GM21390 (cell line): ENCODE data around the gene GFPT1.
A peak's percentile ranks its signal among the peaks of the same experiment; 100 is the strongest.
"Not testable (repeated sequence)": the region's sequence is repeated elsewhere in the genome, so short reads cannot be mapped to it uniquely, and the experiment has no call there.

Source experiments
- ATAC-seq: cut with Tn5 transposase; IDR thresholded peaks from one replicate; pipeline ENCODE4 v1.9.1; 2021; ENCODE audit not compliant: unreplicated experiment

The GFPT1 gene

DNA sequence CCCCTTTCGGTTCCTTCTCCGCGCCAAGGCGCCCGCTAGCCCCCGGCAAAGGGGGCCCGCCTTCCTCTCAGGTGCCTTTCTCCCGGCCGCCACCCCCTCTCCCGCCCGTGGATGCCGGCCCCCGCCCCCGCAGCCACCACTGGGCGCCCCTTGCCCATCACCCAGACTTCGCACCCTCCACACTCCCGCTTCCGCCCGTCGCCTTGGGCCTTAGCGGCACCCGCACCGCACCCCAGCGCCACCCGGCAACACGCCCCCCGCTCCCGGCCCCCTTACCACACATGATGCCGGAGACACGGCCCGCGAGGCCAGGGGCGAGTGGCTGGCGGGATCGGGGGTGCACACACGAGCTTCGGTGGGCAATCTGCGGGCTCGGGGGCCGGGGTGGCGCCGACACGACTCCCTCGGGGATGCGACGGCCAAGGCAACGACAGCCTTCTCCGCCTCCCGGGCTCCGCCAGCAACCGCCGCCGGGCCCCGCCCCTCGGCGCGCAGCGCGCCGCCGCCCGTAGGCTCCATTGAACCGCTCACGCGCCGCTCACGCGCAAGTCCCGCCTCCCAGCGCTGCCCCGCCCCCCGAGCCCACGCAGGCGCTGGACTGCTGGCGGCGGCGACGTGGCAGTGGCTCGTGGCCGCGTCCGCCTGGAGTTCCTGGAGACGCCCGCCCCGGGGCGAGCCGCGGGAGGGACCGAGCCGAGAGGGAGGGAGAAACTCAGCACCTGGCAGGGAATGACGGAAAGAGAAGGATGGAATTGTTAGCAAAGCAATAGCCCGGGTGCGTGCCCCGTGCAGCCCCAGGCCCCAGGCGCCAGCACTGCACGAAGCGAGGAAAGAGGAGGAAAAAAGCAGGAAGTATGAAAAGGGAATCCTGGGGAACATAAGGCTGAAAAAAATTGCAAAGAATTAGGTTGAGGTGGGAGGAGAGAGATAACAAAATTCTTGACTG lies at the start of gene GFPT1:
GFPT1 (minus strand) TSS at position 439 of the 946 bp plus-strand sequence; CDS start at position 283, 156 bp downstream.
- ATAC-seq = peak; percentile 82

DNA sequence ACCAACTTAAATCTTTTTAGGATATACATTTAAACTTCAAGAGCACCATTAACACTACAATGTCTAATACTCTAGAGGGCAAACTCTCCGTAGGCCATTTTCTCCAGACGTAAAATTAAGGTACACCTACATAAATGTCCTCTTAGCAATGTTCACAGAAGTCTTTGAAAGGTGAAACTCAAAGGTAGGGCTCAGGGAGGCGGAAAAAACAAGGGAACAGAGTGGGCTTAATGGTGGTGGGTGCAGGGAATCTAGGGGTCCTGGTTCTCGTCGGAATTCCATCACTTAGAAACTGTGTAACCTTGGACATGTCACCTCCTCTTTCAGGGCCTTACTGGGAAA lies 49.5 kb upstream of the GFPT1 start:
- ATAC-seq = no peak

DNA sequence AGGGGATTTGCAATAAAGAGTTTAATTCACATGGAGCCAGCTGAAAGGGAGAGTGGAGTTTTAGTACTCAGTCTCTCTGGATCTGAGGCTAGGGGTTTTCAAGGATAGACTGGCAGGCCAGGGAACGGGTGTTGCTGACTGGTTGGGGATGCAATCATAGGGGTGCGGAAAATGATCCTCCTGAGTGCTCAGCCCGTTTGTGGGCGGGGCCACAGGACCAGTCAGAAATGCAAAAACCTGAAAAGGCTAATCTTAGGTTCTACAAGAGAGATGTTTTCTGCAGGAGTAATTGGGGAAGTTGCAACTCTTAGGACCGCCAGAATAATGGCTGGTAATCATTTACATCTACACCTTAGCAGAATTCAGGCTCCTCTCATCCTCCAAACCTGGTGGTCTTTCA lies 47.7 kb upstream of the GFPT1 start:
- no peak for ATAC-seq

DNA sequence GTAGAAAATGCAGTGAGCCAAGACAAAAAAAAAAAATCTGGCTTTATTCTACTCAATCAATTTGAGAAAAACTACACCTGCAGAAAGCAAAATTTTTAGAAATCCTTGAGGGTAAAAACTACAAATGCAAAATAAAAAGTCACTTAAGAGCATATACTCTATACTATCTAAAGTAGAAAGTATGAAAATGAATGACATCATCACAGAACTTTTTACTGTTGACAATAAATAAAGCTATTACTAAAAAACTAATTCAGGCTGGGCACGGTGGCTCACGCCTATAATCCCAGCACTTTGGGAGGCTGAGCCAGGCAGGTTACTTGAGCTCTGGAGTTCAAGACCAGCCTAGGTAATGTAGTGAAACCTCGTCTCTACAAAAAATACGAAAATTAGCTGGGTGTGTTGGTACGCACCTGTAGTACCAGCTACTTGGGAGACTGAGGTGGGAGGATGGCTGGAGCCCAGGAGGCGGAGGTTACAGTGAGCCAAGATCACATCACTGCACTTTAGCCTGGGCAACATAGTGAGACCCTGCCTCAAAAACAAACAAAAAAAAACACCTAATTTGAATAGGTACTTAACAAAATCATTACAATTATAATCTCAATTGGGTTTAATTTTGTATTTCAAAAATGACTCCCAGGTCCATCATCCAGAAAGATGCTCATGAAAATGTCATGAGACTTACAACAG lies 42.6 kb upstream of the GFPT1 start:
- ATAC-seq = no peak

DNA sequence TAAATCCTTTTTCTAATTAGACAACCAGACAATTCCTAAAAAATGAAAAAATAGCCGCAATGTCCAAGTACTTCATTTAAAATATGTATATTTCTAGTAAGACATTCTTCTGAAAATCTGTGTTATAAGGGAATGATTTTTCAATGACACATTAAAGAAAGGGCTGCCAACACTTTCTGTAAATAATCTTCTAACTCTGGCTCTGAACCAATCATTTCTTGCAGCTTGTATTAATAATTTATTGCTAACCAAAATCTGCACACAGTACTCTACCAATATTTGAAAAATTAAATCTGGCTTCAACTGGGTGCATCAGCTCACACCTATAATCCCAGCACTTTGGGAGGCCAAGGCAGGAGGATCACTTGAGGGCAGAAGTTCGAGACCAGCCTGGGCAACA lies 42.0 kb upstream of the GFPT1 start:
- ATAC-seq = no peak

DNA sequence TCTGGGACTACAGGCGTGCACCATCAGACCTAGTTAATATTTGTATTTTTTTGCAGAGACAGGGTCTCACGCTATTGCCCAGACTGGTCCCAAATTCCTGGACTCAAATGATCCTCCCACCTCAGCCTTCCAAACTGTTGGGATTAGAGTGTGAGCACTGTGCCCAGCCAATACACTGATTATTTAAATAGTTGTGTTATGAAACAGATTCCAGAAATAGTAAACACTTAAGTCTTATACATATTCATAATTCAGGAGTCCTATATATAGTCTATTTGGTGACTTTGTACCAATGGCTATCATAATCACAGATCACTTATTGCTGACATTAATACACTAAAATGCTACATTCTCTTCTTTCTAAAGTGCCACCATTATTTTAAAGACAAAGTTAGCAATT lies 37.4 kb upstream of the GFPT1 start:
- ATAC-seq = no peak

DNA sequence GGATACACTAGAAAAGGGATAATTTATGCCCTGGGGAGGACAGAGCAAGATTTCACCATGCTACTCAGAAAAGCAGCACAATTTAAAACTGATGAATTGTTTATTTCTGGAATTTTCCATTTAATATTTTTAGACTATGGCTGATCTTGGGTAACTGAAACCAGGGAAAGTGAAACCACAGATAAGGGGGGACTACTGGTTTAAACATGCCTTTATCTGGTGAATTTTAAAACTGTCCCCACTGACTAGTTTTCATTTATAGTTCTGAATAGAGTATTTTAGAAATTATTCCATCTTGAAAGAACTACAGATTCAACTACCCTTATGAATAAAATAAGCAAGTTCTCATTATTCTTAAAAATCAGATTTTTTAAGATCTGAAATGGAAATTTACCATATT lies 35.2 kb upstream of the GFPT1 start:
- ATAC-seq = no peak

DNA sequence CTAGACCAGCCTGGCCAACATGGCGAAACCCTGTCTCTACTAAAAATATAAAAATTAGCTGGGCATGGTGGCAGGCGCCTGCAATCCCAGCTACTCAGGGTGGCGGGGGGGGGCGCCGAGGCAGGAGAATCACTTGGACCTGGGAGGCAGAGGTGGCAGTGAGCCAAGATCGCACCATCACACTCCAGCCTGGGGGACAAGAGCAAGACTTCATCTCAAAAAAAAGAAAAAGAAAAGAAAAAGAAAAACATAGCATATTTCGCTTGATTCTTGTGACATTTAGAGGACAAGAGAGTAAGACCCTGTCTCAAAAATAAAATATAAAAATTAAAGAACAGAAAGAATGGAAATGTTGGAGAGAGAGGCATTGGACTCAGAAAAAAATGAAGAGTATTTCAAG lies 32.1 kb upstream of the GFPT1 start:
- ATAC-seq = not testable (repeated sequence)

DNA sequence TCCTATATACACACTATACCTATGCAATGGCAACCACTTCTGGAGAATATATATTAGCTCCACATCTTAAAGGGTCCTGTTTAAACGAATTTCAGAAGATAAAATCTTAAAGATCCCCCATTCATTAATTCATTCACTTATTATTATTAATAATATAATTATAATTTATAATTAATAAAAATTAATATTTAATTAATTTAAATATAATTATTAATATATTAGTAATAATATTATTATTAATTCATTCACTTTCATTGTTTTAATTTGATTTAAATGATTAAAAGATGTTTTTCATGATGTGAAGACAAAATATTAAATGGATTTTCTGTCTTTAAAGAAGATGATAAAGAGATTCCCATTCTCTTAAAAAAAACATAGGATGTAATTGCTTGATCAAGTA lies 29.1 kb upstream of the GFPT1 start:
- ATAC-seq = no peak

DNA sequence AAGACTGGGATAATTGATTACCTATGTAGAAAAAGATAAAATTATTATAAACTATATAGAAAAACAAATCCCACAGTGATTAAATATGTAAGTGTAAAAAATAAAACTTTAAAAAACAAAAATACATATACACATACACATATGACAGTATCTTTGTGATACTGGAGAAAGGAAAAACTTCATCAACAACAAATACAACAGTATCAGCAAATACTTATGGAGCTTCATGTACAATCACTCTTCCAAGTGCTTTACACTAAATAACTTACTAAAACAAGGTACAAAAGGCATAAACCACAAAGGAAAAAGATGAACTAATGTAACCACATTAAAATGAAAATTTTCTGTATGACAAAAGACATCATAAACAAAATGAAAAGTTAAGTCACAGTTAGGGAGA lies 24.1 kb upstream of the GFPT1 start:
- ATAC-seq = no peak

DNA sequence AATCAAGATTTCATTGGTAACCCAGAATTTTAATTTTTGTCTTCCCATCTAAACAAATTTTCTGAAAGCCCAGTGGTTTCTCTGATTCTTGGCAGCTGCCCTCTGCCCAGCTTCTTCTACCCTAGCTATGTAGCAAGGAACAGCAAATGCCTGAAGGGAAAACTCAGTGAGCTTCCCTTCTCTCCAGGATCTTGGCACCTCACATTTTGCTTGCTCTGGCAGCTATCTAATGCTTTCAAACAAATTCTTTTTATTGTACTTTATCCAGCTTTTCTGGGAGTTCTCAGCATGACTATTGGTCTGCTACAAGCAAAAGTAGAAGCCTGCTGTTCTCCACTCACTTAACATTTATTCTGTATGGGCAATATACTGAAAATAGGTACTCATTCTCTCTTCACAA lies 18.3 kb upstream of the GFPT1 start:
- no peak for ATAC-seq

DNA sequence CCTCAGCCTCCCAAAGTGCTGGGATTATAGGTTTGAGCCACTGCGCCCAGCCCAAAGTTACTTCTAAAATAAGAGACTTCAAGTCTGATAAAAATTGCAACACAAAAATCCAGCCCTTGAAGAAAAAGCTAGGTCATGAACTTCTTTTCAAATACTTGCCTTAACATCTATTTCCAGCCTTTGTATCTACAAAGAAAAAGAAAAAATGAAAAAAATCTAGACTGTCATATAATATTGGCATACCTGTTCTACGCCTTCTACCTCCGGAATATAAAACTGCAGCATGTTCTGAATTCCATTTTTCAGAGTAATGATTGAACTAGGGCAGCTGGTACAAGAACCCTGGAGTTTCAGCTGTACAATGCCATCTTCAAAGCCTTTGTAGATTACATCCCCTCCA lies 13.1 kb upstream of the GFPT1 start:
- ATAC-seq = no peak

DNA sequence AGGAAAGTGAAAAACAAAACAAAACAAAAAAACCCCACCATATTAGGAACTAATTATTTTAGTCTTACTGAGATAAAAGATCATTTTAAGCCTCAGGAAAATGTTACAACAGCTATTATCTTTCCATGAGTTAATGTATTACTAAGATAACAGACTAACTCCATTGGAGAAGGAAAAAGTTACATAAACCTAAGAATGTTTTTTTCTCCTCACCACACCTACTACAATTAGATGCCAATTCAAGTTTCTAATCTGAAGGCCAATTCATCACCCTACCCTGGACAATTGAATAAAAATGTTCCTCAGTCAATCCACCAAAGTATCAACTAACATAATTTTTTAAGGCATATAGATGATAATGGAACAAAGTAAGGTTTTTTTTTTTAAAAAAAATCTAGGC lies 10.2 kb upstream of the GFPT1 start:
- ATAC-seq = no peak

DNA sequence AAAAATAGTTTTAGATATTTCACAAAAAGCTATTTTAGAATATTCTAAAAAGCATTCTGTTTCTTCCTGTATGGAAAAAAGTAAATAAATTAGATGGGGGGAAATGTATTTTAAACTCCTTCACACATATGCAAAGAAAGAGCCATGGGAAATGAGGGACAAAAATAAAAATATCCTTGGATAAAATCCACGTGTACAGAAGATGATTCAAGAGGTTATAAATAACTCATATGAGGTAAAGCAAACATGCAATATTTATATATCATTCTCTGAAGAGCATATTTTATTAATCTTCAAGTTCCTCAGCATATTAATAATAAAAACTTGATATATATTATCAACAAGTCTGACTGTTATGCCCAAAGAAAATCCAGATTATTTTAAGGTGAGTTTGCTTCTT lies 8.8 kb upstream of the GFPT1 start:
- no peak for ATAC-seq

DNA sequence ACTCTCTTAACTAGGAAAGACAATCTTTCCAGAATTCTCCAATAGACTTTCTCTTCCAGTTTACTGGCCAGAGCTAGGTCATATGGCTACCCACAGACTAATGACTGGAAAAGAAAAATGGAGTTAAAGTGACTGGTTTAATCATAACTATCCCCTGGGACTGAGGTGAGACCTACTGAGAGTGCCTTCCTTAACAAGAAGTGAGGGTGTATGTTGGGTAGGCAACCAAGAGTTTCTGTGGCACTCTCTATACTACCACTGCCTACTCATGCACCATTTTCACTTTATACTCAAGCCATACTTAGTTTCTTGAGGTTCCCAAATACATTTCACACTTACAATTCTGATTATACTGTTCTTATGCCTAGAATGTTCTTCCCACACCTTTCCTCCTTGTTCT lies 6.9 kb upstream of the GFPT1 start:
- no peak for ATAC-seq

DNA sequence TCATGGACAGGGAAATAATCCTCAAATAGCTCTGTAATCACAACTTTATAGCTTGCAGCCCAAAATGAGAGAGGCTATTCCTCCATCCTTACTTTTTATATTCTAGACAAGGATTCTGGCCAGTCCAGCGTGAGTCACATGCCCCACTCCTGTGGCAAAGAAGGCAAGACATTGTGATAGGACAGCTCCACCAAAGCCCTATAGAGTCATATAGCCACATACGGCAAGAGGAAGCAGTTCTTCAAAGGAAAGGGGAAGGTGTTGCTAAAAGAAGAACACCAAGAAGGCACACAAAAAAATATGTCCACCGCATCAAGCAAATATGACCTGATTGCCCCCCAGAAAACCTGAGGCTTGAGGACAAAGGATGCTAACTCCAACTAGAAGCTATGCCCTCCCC lies 3.4 kb upstream of the GFPT1 start:
- no peak for ATAC-seq

DNA sequence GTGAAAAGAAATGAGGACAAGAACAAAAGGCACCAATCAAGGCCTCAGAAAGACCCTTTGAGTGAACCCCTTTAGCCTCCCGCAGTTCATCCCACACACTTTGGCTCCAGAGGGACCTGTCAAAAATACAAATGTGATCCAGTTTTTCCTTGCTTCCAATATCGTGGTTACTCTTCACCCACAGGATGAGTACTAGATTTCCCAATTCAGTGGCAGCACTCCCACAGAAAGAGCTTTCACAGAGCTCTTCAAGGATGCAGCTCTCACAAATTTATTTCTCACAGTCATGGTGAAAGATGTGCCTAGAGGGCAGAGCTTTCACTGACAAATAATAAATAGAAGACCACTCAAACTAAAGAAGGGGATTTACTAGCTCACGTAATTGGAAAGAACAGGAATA lies 3.0 kb upstream of the GFPT1 start:
- no peak for ATAC-seq

DNA sequence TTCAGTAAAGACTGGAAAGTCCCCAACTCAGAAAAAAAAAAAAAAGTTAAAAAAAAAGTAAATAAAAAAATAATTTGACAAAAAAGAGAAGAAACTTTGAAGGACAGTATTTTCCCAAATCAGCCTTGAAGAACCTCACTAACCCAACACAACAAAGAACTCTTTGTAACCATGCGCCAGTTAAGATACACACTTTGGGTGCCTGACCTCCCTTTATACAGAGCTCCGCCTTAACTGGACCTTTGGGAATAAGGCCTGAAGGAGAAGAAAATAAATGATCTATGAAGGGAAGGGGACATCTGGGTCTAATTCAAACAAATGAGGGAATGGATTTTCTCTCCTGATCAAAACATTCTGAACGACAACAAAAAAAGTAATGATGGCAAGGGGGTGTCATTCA lies 2.2 kb upstream of the GFPT1 start:
- ATAC-seq = no peak

DNA sequence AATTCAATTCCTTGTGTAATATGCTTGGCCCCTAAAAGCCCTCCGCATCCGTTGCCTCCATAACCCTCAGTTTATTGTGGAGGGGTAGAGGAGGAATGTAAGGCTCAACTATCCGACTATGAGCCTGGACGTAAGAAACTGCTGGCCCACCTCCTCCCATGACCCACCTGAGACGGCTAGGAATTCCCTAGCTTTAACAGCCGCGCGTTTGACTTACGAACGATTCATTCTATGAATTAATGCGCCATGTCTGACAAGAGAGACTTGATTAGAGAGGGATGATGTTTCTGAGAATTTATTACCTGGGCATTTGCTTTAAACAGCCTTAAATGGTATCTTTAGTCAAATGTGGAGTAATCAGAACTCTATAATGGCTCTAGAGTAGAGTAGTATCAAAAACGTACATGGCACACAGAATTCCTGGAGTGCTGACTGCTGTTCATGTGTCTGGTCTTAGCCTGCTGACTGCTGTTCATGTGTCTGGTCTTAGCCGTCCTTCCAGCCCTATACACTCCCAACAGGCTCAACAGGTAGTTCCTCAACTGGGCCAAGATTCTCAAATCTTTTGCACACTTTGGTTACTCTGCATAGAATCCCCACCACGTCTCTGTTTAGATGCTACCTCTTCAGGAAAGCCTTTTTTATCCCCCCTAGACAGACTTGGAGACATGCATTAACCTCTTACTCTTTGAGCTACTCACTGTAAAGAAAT lies 899 bp upstream of the GFPT1 start:
- ATAC-seq = no peak

DNA sequence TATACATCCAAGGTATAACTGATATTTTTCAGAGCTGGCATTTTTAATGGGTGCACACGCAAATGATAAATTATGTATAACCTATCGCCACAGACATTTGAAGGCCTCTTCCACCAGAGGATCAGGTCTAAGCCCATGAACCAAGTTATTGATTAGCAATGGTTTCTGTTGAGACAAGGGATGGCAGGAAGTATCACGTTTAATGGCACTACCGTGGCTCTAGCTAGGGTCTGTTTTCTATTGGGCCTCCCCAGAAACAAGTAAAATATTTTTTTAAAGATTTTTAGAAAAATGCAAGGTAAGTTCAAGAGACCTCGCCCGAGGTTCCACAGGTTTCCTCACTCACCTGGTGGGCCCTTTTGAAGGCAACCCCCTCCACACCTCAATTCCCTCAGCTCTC lies 667 bp downstream of the GFPT1 start:
- no peak for ATAC-seq

DNA sequence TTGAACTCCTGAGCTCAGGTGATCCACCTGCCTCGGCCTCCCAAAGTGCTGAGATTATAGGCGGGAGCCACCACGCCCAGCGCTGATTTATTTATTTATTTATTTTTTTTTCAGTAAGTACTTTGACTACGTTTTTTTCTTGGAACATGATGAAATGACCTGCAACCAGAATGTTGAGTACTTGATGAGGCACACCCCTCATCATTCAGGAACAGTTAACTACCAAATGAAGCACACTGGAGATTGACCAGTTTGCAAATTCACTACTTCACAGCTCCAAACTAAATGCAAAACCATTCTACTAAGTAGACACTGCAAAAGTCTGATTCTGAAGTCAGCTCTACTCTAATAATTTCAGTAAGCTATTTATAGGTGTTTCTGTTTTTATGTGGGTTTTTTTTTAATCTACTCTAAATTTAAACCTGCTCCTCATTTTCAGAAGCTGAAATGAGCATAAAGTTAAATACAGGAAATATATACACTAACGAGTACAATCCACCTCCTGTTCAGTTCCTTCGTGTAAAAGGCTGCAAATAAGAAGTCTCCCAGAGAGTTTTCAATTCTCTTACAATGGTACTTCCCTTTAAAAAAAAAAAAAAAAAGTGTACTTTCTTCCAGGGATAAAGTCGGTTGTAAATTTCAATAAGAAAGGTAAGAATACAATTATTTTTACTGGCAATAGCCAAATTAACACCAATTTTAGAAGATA lies 1.4 kb downstream of the GFPT1 start:
- ATAC-seq = no peak
